ENCODE results near the gene GTF2H4. TPM values are rescaled to one million over a fixed set of nuclear protein-coding genes. Genes with fewer than 3 reads are reported as not detected.

Gene GTF2H4
- total RNA-seq, 1 donor from 2014 or later: 73.0 TPM

GRCh38 chr6:30887901-30888815, 19.8 kb upstream of the GTF2H4 start:
- DNase-seq (ENCODE audit: low spot score, unreplicated experiment): no peak
- TF ChIP-seq CTCF (IDR thresholded peaks at IDR 0.05; ENCODE audit: unreplicated experiment): no peak
- no peak overlapping the region for H3K4me3 Mint-ChIP-seq (ENCODE audit: low read depth)

GRCh38 chr6:30888816-30889495, 19.1 kb upstream of the GTF2H4 start:
- Mint-ChIP-seq H3K27ac (no peak overlapping the region), H3K27me3 (no peaks in the 10 kb centered on the region), H3K4me3 (ENCODE audit: low read depth) (no peak overlapping the region), H3K4me1 (ENCODE audit: low read depth) (peaks cover 19% of the 10 kb centered on the region), H3K36me3 (ENCODE audit: insufficient read depth) (peaks cover 14% of the 10 kb centered on the region), H3K9me3 (ENCODE audit: low read depth) (no peaks in the 10 kb centered on the region)
- DNase-seq (ENCODE audit: low spot score, unreplicated experiment): no peak
- no peak for TF ChIP-seq CTCF (IDR thresholded peaks at IDR 0.05; ENCODE audit: unreplicated experiment)

More at GRCh38 chr6:30887901-30888815, 19.8 kb upstream of the GTF2H4 start:
- H3K27me3 Mint-ChIP-seq: no peaks in the 10 kb centered on the region
- H3K27ac Mint-ChIP-seq: peak overlapping the region; percentile 33
- peaks cover 24% of the 10 kb centered on the region for H3K4me1 Mint-ChIP-seq (ENCODE audit: low read depth)
- peaks cover 14% of the 10 kb centered on the region for H3K36me3 Mint-ChIP-seq (ENCODE audit: insufficient read depth)
- no peaks in the 10 kb centered on the region for H3K9me3 Mint-ChIP-seq (ENCODE audit: low read depth)

GRCh38 chr6:30889496-30889885, 18.5 kb upstream of the GTF2H4 start:
- peaks cover 14% of the 10 kb centered on the region for H3K36me3 Mint-ChIP-seq (ENCODE audit: insufficient read depth)
- no peak for TF ChIP-seq CTCF (IDR thresholded peaks at IDR 0.05; ENCODE audit: unreplicated experiment)
- no peak for DNase-seq (ENCODE audit: low spot score, unreplicated experiment)
- peak overlapping the region; percentile 43 for H3K27ac Mint-ChIP-seq
- H3K4me1 Mint-ChIP-seq (ENCODE audit: low read depth): peaks cover 19% of the 10 kb centered on the region
- no peak overlapping the region for H3K4me3 Mint-ChIP-seq (ENCODE audit: low read depth)
- no peaks in the 10 kb centered on the region for H3K9me3 Mint-ChIP-seq (ENCODE audit: low read depth)
- no peaks in the 10 kb centered on the region for H3K27me3 Mint-ChIP-seq

- Mint-ChIP-seq H3K4me1 (ENCODE audit: low read depth) (peaks cover 19% of the 10 kb centered on the region), H3K27ac (peak overlapping the region; percentile 43), H3K9me3 (ENCODE audit: low read depth) (no peaks in the 10 kb centered on the region), H3K27me3 (no peaks in the 10 kb centered on the region), H3K4me3 (ENCODE audit: low read depth) (no peak overlapping the region), H3K36me3 (ENCODE audit: insufficient read depth) (peaks cover 18% of the 10 kb centered on the region)
- TF ChIP-seq CTCF (IDR thresholded peaks at IDR 0.05; ENCODE audit: unreplicated experiment): no peak
- DNase-seq (ENCODE audit: low spot score, unreplicated experiment): no peak
Observed at GRCh38 chr6:30889921-30890645, 17.9 kb upstream of the GTF2H4 start.

Data from progenitor cell of endocrine pancreas (in vitro differentiated cells).